Measurements from ENCODE around the gene MITD1. TPM values are rescaled to one million over a fixed set of nuclear protein-coding genes. Genes with fewer than 3 reads are reported as not detected.

The MITD1 gene
- total and polyA plus RNA-seq, 2 of the 13 experiments (the other 11 are each of a cell fraction or from before 2014, with no cell fraction given) = 17.8 to 43.7 TPM

DNA sequence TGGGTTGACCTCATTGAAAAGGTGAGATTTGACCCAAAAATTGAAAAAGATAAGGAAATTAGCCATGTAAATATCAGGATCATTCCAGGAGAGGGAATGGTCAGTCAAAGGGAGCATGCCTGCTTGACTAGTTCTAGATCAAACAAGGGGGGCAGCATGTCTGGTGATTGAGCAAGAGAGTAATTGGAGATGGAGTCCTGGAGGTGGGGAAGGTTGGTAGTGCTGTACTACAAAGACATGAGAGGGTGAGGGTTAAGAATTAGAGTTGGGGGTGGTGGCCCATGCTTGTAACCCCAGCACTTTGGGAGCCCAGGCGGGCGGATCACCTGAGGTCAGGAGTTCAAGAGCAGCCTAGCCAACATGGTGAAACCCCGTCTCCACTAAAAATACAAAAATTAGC, 2.2 kb upstream of the MITD1 start (continued):
- TF ChIP-seq, protein P1, sequence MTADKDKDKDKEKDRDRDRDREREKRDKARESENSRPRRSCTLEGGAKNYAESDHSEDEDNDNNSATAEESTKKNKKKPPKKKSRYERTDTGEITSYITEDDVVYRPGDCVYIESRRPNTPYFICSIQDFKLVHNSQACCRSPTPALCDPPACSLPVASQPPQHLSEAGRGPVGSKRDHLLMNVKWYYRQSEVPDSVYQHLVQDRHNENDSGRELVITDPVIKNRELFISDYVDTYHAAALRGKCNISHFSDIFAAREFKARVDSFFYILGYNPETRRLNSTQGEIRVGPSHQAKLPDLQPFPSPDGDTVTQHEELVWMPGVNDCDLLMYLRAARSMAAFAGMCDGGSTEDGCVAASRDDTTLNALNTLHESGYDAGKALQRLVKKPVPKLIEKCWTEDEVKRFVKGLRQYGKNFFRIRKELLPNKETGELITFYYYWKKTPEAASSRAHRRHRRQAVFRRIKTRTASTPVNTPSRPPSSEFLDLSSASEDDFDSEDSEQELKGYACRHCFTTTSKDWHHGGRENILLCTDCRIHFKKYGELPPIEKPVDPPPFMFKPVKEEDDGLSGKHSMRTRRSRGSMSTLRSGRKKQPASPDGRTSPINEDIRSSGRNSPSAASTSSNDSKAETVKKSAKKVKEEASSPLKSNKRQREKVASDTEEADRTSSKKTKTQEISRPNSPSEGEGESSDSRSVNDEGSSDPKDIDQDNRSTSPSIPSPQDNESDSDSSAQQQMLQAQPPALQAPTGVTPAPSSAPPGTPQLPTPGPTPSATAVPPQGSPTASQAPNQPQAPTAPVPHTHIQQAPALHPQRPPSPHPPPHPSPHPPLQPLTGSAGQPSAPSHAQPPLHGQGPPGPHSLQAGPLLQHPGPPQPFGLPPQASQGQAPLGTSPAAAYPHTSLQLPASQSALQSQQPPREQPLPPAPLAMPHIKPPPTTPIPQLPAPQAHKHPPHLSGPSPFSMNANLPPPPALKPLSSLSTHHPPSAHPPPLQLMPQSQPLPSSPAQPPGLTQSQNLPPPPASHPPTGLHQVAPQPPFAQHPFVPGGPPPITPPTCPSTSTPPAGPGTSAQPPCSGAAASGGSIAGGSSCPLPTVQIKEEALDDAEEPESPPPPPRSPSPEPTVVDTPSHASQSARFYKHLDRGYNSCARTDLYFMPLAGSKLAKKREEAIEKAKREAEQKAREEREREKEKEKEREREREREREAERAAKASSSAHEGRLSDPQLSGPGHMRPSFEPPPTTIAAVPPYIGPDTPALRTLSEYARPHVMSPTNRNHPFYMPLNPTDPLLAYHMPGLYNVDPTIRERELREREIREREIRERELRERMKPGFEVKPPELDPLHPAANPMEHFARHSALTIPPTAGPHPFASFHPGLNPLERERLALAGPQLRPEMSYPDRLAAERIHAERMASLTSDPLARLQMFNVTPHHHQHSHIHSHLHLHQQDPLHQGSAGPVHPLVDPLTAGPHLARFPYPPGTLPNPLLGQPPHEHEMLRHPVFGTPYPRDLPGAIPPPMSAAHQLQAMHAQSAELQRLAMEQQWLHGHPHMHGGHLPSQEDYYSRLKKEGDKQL (CRISPR knock-in tag; IDR thresholded peaks at IDR 0.05; ENCODE audit: low read depth) = 0 out of 2 replicates have a peak, but pooled peaks have one; percentile 37
- no peak for TF ChIP-seq CREB1 (IDR thresholded peaks at IDR 0.05)
- no peak for TF ChIP-seq CREB1 (CRISPR knock-in tag; IDR thresholded peaks at IDR 0.05)
- TF ChIP-seq, protein P2, sequence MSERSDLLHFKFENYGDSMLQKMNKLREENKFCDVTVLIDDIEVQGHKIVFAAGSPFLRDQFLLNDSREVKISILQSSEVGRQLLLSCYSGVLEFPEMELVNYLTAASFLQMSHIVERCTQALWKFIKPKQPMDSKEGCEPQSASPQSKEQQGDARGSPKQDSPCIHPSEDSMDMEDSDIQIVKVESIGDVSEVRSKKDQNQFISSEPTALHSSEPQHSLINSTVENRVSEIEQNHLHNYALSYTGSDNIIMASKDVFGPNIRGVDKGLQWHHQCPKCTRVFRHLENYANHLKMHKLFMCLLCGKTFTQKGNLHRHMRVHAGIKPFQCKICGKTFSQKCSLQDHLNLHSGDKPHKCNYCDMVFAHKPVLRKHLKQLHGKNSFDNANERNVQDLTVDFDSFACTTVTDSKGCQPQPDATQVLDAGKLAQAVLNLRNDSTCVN (CRISPR knock-in tag; IDR thresholded peaks at IDR 0.05; ENCODE audit: borderline replicate concordance) = peak; percentile 95
- TF ChIP-seq FOSL2 (CRISPR knock-in tag; IDR thresholded peaks at IDR 0.05) = 0 out of 2 replicates have a peak, but pooled peaks have one; percentile 34
- no peak for TF ChIP-seq SNAI1 (CRISPR knock-in tag; IDR thresholded peaks at IDR 0.05; ENCODE audit: borderline replicate concordance)
- TF ChIP-seq ETV6 (CRISPR knock-in tag; conservative IDR thresholded peaks at IDR 0.05) = no peak
- TF ChIP-seq ZNF232 (CRISPR knock-in tag; IDR thresholded peaks at IDR 0.05; ENCODE audit: borderline replicate concordance) = no peak
- TF ChIP-seq, protein P3, sequence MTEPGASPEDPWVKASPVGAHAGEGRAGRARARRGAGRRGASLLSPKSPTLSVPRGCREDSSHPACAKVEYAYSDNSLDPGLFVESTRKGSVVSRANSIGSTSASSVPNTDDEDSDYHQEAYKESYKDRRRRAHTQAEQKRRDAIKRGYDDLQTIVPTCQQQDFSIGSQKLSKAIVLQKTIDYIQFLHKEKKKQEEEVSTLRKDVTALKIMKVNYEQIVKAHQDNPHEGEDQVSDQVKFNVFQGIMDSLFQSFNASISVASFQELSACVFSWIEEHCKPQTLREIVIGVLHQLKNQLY (CRISPR knock-in tag; IDR thresholded peaks at IDR 0.05) = peak; percentile 22; the same call in 1 of the 2 replicates
- TF ChIP-seq ZNF20 (CRISPR knock-in tag; IDR thresholded peaks at IDR 0.05) = no peak
- peak; percentile 85; the same call in 1 of the 2 replicates for TF ChIP-seq ZNF747 (CRISPR knock-in tag; IDR thresholded peaks at IDR 0.05; ENCODE audit: borderline replicate concordance)
- no peak for TF ChIP-seq HDAC2 (CRISPR knock-in tag; IDR thresholded peaks at IDR 0.05)
- TF ChIP-seq, protein P4, sequence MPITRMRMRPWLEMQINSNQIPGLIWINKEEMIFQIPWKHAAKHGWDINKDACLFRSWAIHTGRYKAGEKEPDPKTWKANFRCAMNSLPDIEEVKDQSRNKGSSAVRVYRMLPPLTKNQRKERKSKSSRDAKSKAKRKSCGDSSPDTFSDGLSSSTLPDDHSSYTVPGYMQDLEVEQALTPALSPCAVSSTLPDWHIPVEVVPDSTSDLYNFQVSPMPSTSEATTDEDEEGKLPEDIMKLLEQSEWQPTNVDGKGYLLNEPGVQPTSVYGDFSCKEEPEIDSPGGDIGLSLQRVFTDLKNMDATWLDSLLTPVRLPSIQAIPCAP (CRISPR knock-in tag; IDR thresholded peaks at IDR 0.05; ENCODE audit: low read depth) = no peak
- TF ChIP-seq ZNF567 (CRISPR knock-in tag; IDR thresholded peaks at IDR 0.05; ENCODE audit: borderline replicate concordance) = no peak
- TF ChIP-seq, protein P5, sequence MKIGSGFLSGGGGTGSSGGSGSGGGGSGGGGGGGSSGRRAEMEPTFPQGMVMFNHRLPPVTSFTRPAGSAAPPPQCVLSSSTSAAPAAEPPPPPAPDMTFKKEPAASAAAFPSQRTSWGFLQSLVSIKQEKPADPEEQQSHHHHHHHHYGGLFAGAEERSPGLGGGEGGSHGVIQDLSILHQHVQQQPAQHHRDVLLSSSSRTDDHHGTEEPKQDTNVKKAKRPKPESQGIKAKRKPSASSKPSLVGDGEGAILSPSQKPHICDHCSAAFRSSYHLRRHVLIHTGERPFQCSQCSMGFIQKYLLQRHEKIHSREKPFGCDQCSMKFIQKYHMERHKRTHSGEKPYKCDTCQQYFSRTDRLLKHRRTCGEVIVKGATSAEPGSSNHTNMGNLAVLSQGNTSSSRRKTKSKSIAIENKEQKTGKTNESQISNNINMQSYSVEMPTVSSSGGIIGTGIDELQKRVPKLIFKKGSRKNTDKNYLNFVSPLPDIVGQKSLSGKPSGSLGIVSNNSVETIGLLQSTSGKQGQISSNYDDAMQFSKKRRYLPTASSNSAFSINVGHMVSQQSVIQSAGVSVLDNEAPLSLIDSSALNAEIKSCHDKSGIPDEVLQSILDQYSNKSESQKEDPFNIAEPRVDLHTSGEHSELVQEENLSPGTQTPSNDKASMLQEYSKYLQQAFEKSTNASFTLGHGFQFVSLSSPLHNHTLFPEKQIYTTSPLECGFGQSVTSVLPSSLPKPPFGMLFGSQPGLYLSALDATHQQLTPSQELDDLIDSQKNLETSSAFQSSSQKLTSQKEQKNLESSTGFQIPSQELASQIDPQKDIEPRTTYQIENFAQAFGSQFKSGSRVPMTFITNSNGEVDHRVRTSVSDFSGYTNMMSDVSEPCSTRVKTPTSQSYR (CRISPR knock-in tag; IDR thresholded peaks at IDR 0.05; ENCODE audit: borderline replicate concordance) = peak; percentile 56; the same call in 1 of the 2 replicates

All from HepG2 (cell line).